ENCODE measurements around the gene ARX. TPM values are rescaled to one million over a fixed set of nuclear protein-coding genes. Genes with fewer than 3 reads are reported as not detected.

Gene ARX
- total RNA-seq, 1 donor from 2014 or later: not detected

DNA sequence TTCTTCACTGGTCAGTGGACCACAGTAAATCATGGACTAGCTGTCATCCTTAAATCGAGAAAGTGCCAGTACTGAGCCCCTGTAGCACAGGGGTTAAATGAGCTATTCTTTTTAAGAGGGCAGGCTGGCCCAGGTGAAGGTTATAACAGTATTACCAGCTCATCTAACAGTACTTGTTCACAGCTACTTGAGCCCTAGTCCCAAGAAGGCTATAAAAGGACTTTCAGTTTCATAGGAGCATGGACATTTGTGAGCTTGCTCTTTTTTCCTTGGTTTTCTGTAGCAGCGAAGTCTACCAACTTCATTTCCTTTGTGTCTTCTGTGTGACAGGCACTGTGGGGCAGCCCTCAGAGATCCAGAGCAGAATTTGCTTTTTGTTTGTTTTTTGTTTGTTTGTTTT, 61.0 kb downstream of the ARX start:
- no peak for DNase-seq (ENCODE audit: low spot score)
- intact Hi-C loops (cut with DNase I): no loop called here

All from cardiac septum (tissue), 1 donor.